OCI-LY3 (cell line): ENCODE results near the gene CACNA1C.

ENCODE experiments used
- EZH2phosphoT487 ChIP-seq: fragments of 200-600 bp; shearing (Covaris generic); IDR thresholded peaks from 2 replicates; pipeline ENCODE4 v1.6.1; 2018; ENCODE audit warnings: antibody characterized with exemption, mixed run types, low read depth
- TF ChIP-seq, protein P1 (sequence below): fragments of 200-600, 300-600 bp; sonication (generic); IDR thresholded peaks from 2 replicates; pipeline ENCODE4 v1.5.1; 2014; ENCODE audit warnings: antibody characterized with exemption, low read length, low read depth

- TF ChIP-seq, protein P1, sequence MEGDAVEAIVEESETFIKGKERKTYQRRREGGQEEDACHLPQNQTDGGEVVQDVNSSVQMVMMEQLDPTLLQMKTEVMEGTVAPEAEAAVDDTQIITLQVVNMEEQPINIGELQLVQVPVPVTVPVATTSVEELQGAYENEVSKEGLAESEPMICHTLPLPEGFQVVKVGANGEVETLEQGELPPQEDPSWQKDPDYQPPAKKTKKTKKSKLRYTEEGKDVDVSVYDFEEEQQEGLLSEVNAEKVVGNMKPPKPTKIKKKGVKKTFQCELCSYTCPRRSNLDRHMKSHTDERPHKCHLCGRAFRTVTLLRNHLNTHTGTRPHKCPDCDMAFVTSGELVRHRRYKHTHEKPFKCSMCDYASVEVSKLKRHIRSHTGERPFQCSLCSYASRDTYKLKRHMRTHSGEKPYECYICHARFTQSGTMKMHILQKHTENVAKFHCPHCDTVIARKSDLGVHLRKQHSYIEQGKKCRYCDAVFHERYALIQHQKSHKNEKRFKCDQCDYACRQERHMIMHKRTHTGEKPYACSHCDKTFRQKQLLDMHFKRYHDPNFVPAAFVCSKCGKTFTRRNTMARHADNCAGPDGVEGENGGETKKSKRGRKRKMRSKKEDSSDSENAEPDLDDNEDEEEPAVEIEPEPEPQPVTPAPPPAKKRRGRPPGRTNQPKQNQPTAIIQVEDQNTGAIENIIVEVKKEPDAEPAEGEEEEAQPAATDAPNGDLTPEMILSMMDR = no peak
- no peak for TF ChIP-seq EZH2phosphoT487
Observed at GRCh38 chr12:2250797-2251196, 198.0 kb downstream of the CACNA1C start.
